Measurements from ENCODE around the gene LRRC47.

Gene LRRC47

DNA sequence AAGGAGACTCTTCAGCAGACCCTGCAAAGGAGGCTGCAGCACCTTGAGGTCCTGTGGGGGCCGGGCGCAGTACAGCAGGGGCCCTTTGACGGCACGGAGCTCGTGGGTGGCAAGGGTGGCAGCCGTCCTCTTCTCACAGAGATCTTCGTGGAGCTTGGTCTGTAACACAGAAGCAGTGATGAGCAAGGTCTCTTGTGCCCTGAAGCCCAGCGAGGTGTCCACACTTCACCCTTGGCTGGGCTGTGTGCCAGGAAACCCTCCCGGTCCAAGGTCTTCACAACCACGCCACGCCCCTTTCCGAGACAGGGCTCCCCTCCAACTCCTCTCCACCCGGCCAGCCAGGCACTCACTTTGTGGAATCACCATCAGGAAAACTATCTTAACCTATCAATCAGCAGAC, 11.3 kb downstream of the LRRC47 start:
- no peak for DNase-seq (ENCODE audit: low spot score)
- H3K27ac ChIP-seq = no peak overlapping the region
- TF ChIP-seq, protein P1, sequence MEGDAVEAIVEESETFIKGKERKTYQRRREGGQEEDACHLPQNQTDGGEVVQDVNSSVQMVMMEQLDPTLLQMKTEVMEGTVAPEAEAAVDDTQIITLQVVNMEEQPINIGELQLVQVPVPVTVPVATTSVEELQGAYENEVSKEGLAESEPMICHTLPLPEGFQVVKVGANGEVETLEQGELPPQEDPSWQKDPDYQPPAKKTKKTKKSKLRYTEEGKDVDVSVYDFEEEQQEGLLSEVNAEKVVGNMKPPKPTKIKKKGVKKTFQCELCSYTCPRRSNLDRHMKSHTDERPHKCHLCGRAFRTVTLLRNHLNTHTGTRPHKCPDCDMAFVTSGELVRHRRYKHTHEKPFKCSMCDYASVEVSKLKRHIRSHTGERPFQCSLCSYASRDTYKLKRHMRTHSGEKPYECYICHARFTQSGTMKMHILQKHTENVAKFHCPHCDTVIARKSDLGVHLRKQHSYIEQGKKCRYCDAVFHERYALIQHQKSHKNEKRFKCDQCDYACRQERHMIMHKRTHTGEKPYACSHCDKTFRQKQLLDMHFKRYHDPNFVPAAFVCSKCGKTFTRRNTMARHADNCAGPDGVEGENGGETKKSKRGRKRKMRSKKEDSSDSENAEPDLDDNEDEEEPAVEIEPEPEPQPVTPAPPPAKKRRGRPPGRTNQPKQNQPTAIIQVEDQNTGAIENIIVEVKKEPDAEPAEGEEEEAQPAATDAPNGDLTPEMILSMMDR (IDR thresholded peaks at IDR 0.05) = no peak
- no peak overlapping the region for H3K4me3 ChIP-seq

- no peak overlapping the region for H3K27ac ChIP-seq
- no peak overlapping the region for H3K4me3 ChIP-seq
- TF ChIP-seq, protein P1 (IDR thresholded peaks at IDR 0.05) = no peak
- no peak for DNase-seq (ENCODE audit: low spot score)
Observed at GRCh38 chr1:3783651-3784474, 12.4 kb downstream of the LRRC47 start.

DNA sequence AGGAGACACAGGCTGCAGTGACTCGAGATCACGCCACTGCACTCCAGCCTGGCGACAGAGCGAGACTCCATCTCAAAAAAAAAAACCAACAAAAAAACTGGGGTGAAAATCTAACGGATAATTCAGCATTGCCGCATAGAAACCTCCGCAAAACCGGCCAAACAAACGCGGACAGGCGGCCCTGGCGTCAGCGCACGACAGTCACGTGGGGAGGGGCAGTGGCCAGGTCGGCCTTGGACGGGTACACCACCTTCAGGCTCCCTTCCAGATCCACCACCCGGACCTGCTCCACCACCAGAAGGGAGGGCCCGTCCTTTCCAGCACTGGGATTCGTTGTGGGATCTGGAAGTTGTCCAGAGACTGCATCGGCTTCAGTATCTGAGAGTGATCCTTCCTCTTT, 15.4 kb downstream of the LRRC47 start:
- H3K4me3 ChIP-seq = no peak overlapping the region
- TF ChIP-seq, protein P1 (IDR thresholded peaks at IDR 0.05) = no peak
- DNase-seq (ENCODE audit: low spot score) = no peak
- H3K27ac ChIP-seq = no peak overlapping the region

- no peak for DNase-seq (ENCODE audit: low spot score)
- TF ChIP-seq, protein P1 (IDR thresholded peaks at IDR 0.05) = no peak
- Histone ChIP-seq H3K4me3 (no peak overlapping the region), H3K27ac (no peak overlapping the region)
Observed at GRCh38 chr1:3779912-3780416, 16.3 kb downstream of the LRRC47 start.

DNA sequence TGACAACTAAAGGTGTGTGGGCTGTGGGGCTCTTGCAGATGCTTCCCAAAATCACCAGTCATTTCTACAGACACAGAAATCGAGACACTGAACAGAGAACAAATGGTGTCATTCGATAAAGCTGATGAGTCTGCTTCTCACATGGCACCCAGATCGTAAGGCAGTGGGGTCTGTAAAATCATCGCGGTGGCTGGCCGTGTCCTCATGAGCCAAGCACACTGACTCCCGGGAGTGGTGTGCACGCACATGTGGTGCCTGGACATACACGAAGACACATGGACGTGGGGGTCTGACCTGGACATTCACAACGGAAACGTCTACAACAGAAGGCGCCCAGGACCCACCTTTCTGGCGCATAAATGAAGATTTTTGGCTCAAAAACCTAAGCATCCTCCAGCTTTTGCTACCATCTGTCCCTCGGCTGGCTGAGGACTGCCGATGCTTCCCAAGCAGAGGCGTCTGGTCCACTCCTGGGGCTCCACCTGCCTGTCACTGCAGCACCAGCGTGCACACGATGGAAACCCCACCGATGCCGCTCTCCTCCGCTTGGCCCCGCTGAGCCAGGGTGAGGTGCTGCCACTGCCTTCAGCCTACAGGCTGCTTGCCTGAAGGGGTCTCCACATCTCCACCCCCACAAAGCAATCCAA, 16.9 kb downstream of the LRRC47 start:
- TF ChIP-seq, protein P1 (IDR thresholded peaks at IDR 0.05) = no peak
- Histone ChIP-seq H3K27ac (no peak overlapping the region), H3K4me3 (no peak overlapping the region)
- DNase-seq (ENCODE audit: low spot score) = no peak

- no peak for DNase-seq (ENCODE audit: low spot score)
- Histone ChIP-seq H3K4me3 (no peak overlapping the region), H3K27ac (no peak overlapping the region)
- TF ChIP-seq, protein P1 (IDR thresholded peaks at IDR 0.05) = no peak
Observed at GRCh38 chr1:3778590-3779264, 17.6 kb downstream of the LRRC47 start.
